HEK293 (cell line): Measurements from ENCODE around the gene TNFSF12.

Source experiments
- CTCF ChIA-PET: fragments of 350-600 bp; formaldehyde crosslinking; extraction: SDS; loops from one replicate; lab custom pipeline; 2021; ENCODE audit warnings: antibody characterized with exemption; lab: Yijun Ruan, JAX
- POLR2A ChIA-PET: fragments of 300-600 bp; formaldehyde crosslinking; extraction: SDS; loops from one replicate; lab custom pipeline; 2020; ENCODE audit warnings: antibody characterized with exemption, inconsistent platforms; lab: Yijun Ruan, JAX
- H3K27ac ChIP-seq: fragments of 200-500 bp; sonication (Bioruptor generic); 2 replicates; pipeline ENCODE4 v1.5.1; 2014; ENCODE audit warnings: low read depth, low read length, control low read depth, inconsistent platforms; ENCODE audit errors: extremely low read depth
- H3K36me3 ChIP-seq, 2 experiments: fragments of 200-500 bp in 1 of 2; sonication (Bioruptor generic) in 1 of 2; 1 replicate in 1 of 2; 2 replicates in 1 of 2; pipeline ENCODE4 v1.5.1; 2014 to 2017; ENCODE audit warnings: inconsistent platforms in 2 of 2, low read length in 2 of 2; ENCODE audit not compliant: control insufficient read depth in 2 of 2, insufficient read depth in 1 of 2
- H3K4me1 ChIP-seq: fragments of 200-500 bp; sonication (Bioruptor generic); 2 replicates; pipeline ENCODE4 v1.5.1; 2014; ENCODE audit warnings: mild to moderate bottlenecking, low read length, inconsistent platforms; ENCODE audit not compliant: control insufficient read depth, insufficient read depth
- H3K4me3 ChIP-seq: 2 replicates; pipeline ENCODE4 v1.5.1; 2011; ENCODE audit warnings: low read depth, mild to moderate bottlenecking, control low read depth, low read length, moderate library complexity
- H3K9me3 ChIP-seq: fragments of 200-500 bp; sonication (Bioruptor generic); 2 replicates; pipeline ENCODE4 v1.5.1; 2014; ENCODE audit warnings: low read depth, low read length, inconsistent platforms; ENCODE audit not compliant: control insufficient read depth, insufficient read depth
- GLIS1 ChIP-seq: fragments of 450-650 bp; formaldehyde crosslinking; IDR thresholded peaks from 2 replicates; pipeline ENCODE4 v1.5.1; 2016; ENCODE audit warnings: missing biosample characterization, missing genetic modification characterization
- GLIS2 ChIP-seq: fragments of 450-650 bp; formaldehyde crosslinking; IDR thresholded peaks from 2 replicates; pipeline ENCODE4 v1.5.1; 2016; ENCODE audit warnings: missing biosample characterization, missing genetic modification characterization
- KLF17 ChIP-seq: fragments of 450-650 bp; formaldehyde crosslinking; IDR thresholded peaks from 2 replicates; pipeline ENCODE4 v1.5.1; 2016; ENCODE audit warnings: missing biosample characterization, missing genetic modification characterization
- KLF9 ChIP-seq: fragments of 450-650 bp; formaldehyde crosslinking; IDR thresholded peaks from 2 replicates; pipeline ENCODE4 v1.5.1; 2016; ENCODE audit warnings: missing biosample characterization, missing genetic modification characterization, low read depth
- REPIN1 ChIP-seq: fragments of 450-650 bp; formaldehyde crosslinking; IDR thresholded peaks from 2 replicates; pipeline ENCODE4 v1.5.1; 2017; ENCODE audit warnings: missing biosample characterization, missing genetic modification characterization, low read depth
- ZBTB20 ChIP-seq: fragments of 450-650 bp; formaldehyde crosslinking; IDR thresholded peaks from 2 replicates; pipeline ENCODE4 v1.5.1; 2016; ENCODE audit warnings: missing biosample characterization, missing genetic modification characterization
- ZBTB26 ChIP-seq: fragments of 450-650 bp; formaldehyde crosslinking; optimal IDR thresholded peaks from 2 replicates; pipeline ENCODE3; 2016; ENCODE audit warnings: missing biosample characterization, mild to moderate bottlenecking, missing genetic modification characterization
- ZEB2 ChIP-seq: fragments of 450-650 bp; formaldehyde crosslinking; IDR thresholded peaks from 2 replicates; pipeline ENCODE4 v1.5.1; 2016; ENCODE audit warnings: missing biosample characterization, missing genetic modification characterization
- ZFP41 ChIP-seq: fragments of 450-650 bp; formaldehyde crosslinking; IDR thresholded peaks from 2 replicates; pipeline ENCODE4 v1.5.1; 2016; ENCODE audit warnings: missing biosample characterization, missing genetic modification characterization, borderline replicate concordance
- ZFP69B ChIP-seq: fragments of 450-650 bp; formaldehyde crosslinking; IDR thresholded peaks from 2 replicates; pipeline ENCODE4 v1.5.1; 2016; ENCODE audit warnings: missing biosample characterization, missing genetic modification characterization
- ZNF146 ChIP-seq: fragments of 450-650 bp; formaldehyde crosslinking; IDR thresholded peaks from 2 replicates; pipeline ENCODE4 v1.5.1; 2016; ENCODE audit warnings: missing biosample characterization, missing genetic modification characterization
- ZNF157 ChIP-seq: fragments of 450-650 bp; formaldehyde crosslinking; IDR thresholded peaks from 2 replicates; pipeline ENCODE4 v1.5.1; 2016; ENCODE audit warnings: missing biosample characterization, missing genetic modification characterization
- ZNF175 ChIP-seq: fragments of 450-650 bp; formaldehyde crosslinking; IDR thresholded peaks from 2 replicates; pipeline ENCODE4 v1.5.1; 2016; ENCODE audit warnings: missing biosample characterization, missing genetic modification characterization
- ZNF184 ChIP-seq: fragments of 450-650 bp; IDR thresholded peaks from 2 replicates; pipeline ENCODE4 v1.5.1; 2018; ENCODE audit warnings: missing biosample characterization, mild to moderate bottlenecking, missing genetic modification characterization
- ZNF211 ChIP-seq: fragments of 450-650 bp; formaldehyde crosslinking; IDR thresholded peaks from 2 replicates; pipeline ENCODE4 v1.5.1; 2016; ENCODE audit warnings: low read depth, missing biosample characterization, missing genetic modification characterization
- ZNF239 ChIP-seq: fragments of 450-650 bp; formaldehyde crosslinking; IDR thresholded peaks from 2 replicates; pipeline ENCODE4 v1.5.1; 2016; ENCODE audit warnings: missing biosample characterization, missing genetic modification characterization
- ZNF341 ChIP-seq: fragments of 450-650 bp; formaldehyde crosslinking; IDR thresholded peaks from 2 replicates; pipeline ENCODE4; 2016; ENCODE audit warnings: low read depth, missing biosample characterization, missing genetic modification characterization
- ZNF354C ChIP-seq: fragments of 450-650 bp; formaldehyde crosslinking; IDR thresholded peaks from 2 replicates; pipeline ENCODE4 v1.5.1; 2016; ENCODE audit warnings: missing biosample characterization, missing genetic modification characterization, low read depth, borderline replicate concordance
- ZNF501 ChIP-seq: fragments of 450-650 bp; formaldehyde crosslinking; IDR thresholded peaks from 2 replicates; pipeline ENCODE4 v1.5.1; 2016; ENCODE audit warnings: missing biosample characterization, missing genetic modification characterization
- ZNF514 ChIP-seq: fragments of 450-650 bp; formaldehyde crosslinking; IDR thresholded peaks from 2 replicates; pipeline ENCODE4 v1.5.1; 2016; ENCODE audit warnings: missing biosample characterization, missing genetic modification characterization
- ZNF544 ChIP-seq: fragments of 450-650 bp; formaldehyde crosslinking; IDR thresholded peaks from 2 replicates; pipeline ENCODE4 v1.5.0; 2017; ENCODE audit warnings: missing biosample characterization, missing genetic modification characterization
- ZNF548 ChIP-seq: fragments of 450-650 bp; formaldehyde crosslinking; IDR thresholded peaks from 2 replicates; pipeline ENCODE4 v1.5.1; 2016; ENCODE audit warnings: missing biosample characterization, missing genetic modification characterization
- ZNF600 ChIP-seq: fragments of 450-650 bp; formaldehyde crosslinking; IDR thresholded peaks from 2 replicates; pipeline ENCODE4 v1.5.1; 2016; ENCODE audit warnings: missing biosample characterization, missing genetic modification characterization
- ZNF623 ChIP-seq: fragments of 450-650 bp; formaldehyde crosslinking; IDR thresholded peaks from 2 replicates; pipeline ENCODE4 v1.5.1; 2016; ENCODE audit warnings: missing biosample characterization, missing genetic modification characterization
- ZNF658 ChIP-seq: fragments of 450-650 bp; formaldehyde crosslinking; IDR thresholded peaks from 2 replicates; pipeline ENCODE4; 2016; ENCODE audit warnings: missing biosample characterization, missing genetic modification characterization
- ZNF664 ChIP-seq: fragments of 450-650 bp; formaldehyde crosslinking; IDR thresholded peaks from 2 replicates; pipeline ENCODE4 v1.5.1; 2016; ENCODE audit warnings: missing biosample characterization, missing genetic modification characterization
- ZNF777 ChIP-seq: fragments of 450-650 bp; formaldehyde crosslinking; IDR thresholded peaks from 2 replicates; pipeline ENCODE4 v1.5.1; 2017; ENCODE audit warnings: missing biosample characterization, missing genetic modification characterization, borderline replicate concordance
- ZSCAN18 ChIP-seq: fragments of 450-650 bp; formaldehyde crosslinking; IDR thresholded peaks from 2 replicates; pipeline ENCODE4 v1.5.1; 2016; ENCODE audit warnings: missing biosample characterization, missing genetic modification characterization
- ZXDB ChIP-seq: fragments of 450-650 bp; formaldehyde crosslinking; IDR thresholded peaks from 2 replicates; pipeline ENCODE4 v1.5.1; 2016; ENCODE audit warnings: missing biosample characterization, missing genetic modification characterization

The TNFSF12 gene

GRCh38 chr17:7582396-7583252 is 33.8 kb downstream of the TNFSF12 start:
- Histone ChIP-seq H3K27ac (peak overlapping the region; percentile 95), H3K4me3 (peak overlapping the region; percentile 86), H3K4me1 (peaks cover 8% of the 10 kb centered on the region; the same call in 1 of the 2 replicates), H3K36me3 (peaks cover 5 to 61% of the 10 kb centered on the region in 2 experiments; a peak in 2 of 3 replicates), H3K9me3 (no peaks in the 10 kb centered on the region)
- ChIA-PET CTCF (interaction anchor here (0.7 to 2.7 kb wide), 4 partner anchors 12 to 223 kb away, joined by 3 to 18 read pairs (median 4); partner anchors contain the start of genes TP53 and WRAP53), POLR2A (interaction anchor here (1.0 to 5.5 kb wide), 16 partner anchors 9 to 253 kb away, joined by 3 to 98 read pairs (median 8); partner anchors contain the start of genes DNAH2, FXR2, NEURL4 and POLR2A)
- peak; percentile 8; the same call in 1 of the 2 replicates for TF ChIP-seq ZNF146 (tag by site-specific recombination)
- TF ChIP-seq ZNF341 (tag by site-specific recombination), result peak; percentile 18; the same call in 1 of the 2 replicates
- TF ChIP-seq GLIS2, result peak; percentile 57; the same call in 1 of the 2 replicates
- TF ChIP-seq ZFP41 (tag by site-specific recombination), result no peak
- TF ChIP-seq ZNF544 (tag by site-specific recombination), result no peak
- TF ChIP-seq GLIS1 (tag by site-specific recombination), result peak; percentile 98

GRCh38 chr17:7583253-7584109 is 34.6 kb downstream of the TNFSF12 start, which contains the start of gene MPDU1:
TSS of gene MPDU1 (plus strand) at chr17:7583852. CDS start at chr17:7583863, 11 bp downstream.
- peak within 1 kb of the TSS; percentile 95 for H3K27ac ChIP-seq
- TF ChIP-seq ZEB2 (tag by site-specific recombination) (peak; percentile 94), ZNF501 (tag by site-specific recombination) (peak; percentile 93), ZBTB26 (tag by site-specific recombination) (peak; percentile 78), ZNF664 (no peak), KLF9 (tag by site-specific recombination) (0 out of 2 replicates have a peak, but pooled peaks have one; percentile 23), ZNF548 (tag by site-specific recombination) (no peak), KLF17 (tag by site-specific recombination) (peak; percentile 81), ZNF239 (tag by site-specific recombination) (no peak), ZNF600 (tag by site-specific recombination) (peak; percentile 97), ZNF184 (tag by site-specific recombination) (no peak; the same call in 1 of the 2 replicates), ZXDB (peak; percentile 74), ZNF658 (tag by site-specific recombination) (no peak), ZFP69B (tag by site-specific recombination) (0 out of 2 replicates have a peak, but pooled peaks have one; percentile 62), ZNF211 (tag by site-specific recombination) (no peak), ZNF514 (tag by site-specific recombination) (no peak), ZNF157 (tag by site-specific recombination) (no peak), ZNF341 (tag by site-specific recombination) (peak; percentile 87), ZBTB20 (tag by site-specific recombination) (peak; percentile 69), ZSCAN18 (tag by site-specific recombination) (no peak), ZNF623 (tag by site-specific recombination) (peak; percentile 34; the same call in 1 of the 2 replicates), REPIN1 (tag by site-specific recombination) (0 out of 2 replicates have a peak, but pooled peaks have one; percentile 52), ZNF175 (tag by site-specific recombination) (no peak), ZNF777 (tag by site-specific recombination) (no peak), ZNF354C (tag by site-specific recombination) (no peak)

More at GRCh38 chr17:7583253-7584109, 34.6 kb downstream of the TNFSF12 start, which contains the start of gene MPDU1:
- Histone ChIP-seq H3K36me3 (peaks cover 0 to 61% of the 10 kb centered on the region in 2 experiments; a peak in 1 of 3 replicates), H3K9me3 (no peaks in the 10 kb centered on the region), H3K4me3 (peak within 1 kb of the TSS; percentile 86), H3K4me1 (peaks cover 8% of the 10 kb centered on the region; the same call in 1 of the 2 replicates)
- POLR2A ChIA-PET, result interaction anchor here (0.6 to 5.5 kb wide), 26 partner anchors 8 to 332 kb away, joined by 3 to 98 read pairs (median 6); partner anchors contain the start of genes ATP1B2, DNAH2, FXR2 and NEURL4
- CTCF ChIA-PET, result interaction anchor here (0.7 to 2.7 kb wide), 8 partner anchors 9 to 160 kb away, joined by 3 to 18 read pairs (median 4); partner anchors contain the start of genes TP53 and WRAP53
